ENCODE measurements around the gene TLE3. TPM values are rescaled to one million over a fixed set of nuclear protein-coding genes. Genes with fewer than 3 reads are reported as not detected.

TLE3 gene
- polyA plus RNA-seq, 1 of the 3 experiments (the other 2 are of a cell fraction), result 14.7 TPM

DNA sequence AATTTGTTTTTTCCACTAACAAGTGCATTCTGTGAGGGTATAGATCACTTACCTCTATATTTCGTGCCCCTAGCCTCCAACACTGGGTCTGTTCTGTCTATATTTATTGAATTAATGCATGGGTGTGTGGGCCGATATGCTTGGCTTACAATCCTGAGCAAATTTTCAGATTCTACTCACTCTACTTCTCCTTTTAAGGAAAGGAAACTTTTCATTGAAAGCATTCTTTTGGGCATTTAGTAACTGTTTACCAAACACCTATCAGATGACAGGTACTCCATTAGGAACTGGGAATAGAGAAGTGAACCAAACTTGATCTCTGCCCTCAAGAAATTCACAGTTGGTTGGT lies 60.5 kb downstream of the TLE3 start:
- POLR2A ChIA-PET, result no interaction called here
- CTCF ChIA-PET, result interaction anchor here (0.7 kb wide), 1 partner anchor 129 kb away, joined by 3 read pairs; no protein-coding TSS in a partner anchor
- no peak overlapping the region for H3K27ac ChIP-seq (ENCODE audit: low read depth in 2 of 2, low read length in 1 of 2)
- no peak overlapping the region for H3K4me2 ChIP-seq
- H3K9me2 ChIP-seq, result no peaks in the 10 kb centered on the region
- no peaks in the 10 kb centered on the region for H3K36me3 ChIP-seq (replicated peaks in 1 of 2; ENCODE audit: control insufficient read depth in 1 of 2, insufficient read depth in 2 of 2, low read length in 1 of 2)
- peaks cover 8 to 25% of the 10 kb centered on the region in 2 experiments; a peak in 2 of 4 replicates for H3K4me1 ChIP-seq (ENCODE audit: control insufficient read depth in 1 of 2, insufficient read depth in 2 of 2, low read depth in 1 of 2, low read length in 1 of 2)
- no peaks in the 10 kb centered on the region for H3K9me3 ChIP-seq
- no peak overlapping the region for H3K9ac ChIP-seq
- no peaks in the 10 kb centered on the region for H3K79me2 ChIP-seq (ENCODE audit: insufficient read depth)
- no peak for DNase-seq
- no peak overlapping the region for H2AFZ ChIP-seq (ENCODE audit: low read depth)
- no peaks in the 10 kb centered on the region for H4K20me1 ChIP-seq (ENCODE audit: insufficient read depth)
- TF ChIP-seq TEAD4 (IDR thresholded peaks at IDR 0.05; ENCODE audit: borderline replicate concordance, insufficient read depth), result no peak
- no peak for TF ChIP-seq TAF1 (IDR thresholded peaks at IDR 0.05; ENCODE audit: borderline replicate concordance, low read depth, low read length)
- TF ChIP-seq EZH2phosphoT487 (IDR thresholded peaks at IDR 0.05; ENCODE audit: borderline replicate concordance, low read depth), result no peak
- TF ChIP-seq, protein P1, sequence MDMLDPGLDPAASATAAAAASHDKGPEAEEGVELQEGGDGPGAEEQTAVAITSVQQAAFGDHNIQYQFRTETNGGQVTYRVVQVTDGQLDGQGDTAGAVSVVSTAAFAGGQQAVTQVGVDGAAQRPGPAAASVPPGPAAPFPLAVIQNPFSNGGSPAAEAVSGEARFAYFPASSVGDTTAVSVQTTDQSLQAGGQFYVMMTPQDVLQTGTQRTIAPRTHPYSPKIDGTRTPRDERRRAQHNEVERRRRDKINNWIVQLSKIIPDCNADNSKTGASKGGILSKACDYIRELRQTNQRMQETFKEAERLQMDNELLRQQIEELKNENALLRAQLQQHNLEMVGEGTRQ (IDR thresholded peaks at IDR 0.05; ENCODE audit: borderline replicate concordance, low read depth, low read length), result no peak
- TF ChIP-seq EP300 (IDR thresholded peaks at IDR 0.05; ENCODE audit: borderline replicate concordance in 1 of 2, low read depth in 1 of 2, low read length in 1 of 2), result no peak
- no peak for TF ChIP-seq RXRA (IDR thresholded peaks at IDR 0.05; ENCODE audit: borderline replicate concordance, low read depth)
- no peak for TF ChIP-seq RFX5 (IDR thresholded peaks at IDR 0.05; ENCODE audit: low read length)
- TF ChIP-seq CHD2 (IDR thresholded peaks at IDR 0.05; ENCODE audit: low read length, partially characterized antibody), result no peak
- no peak for TF ChIP-seq FOSL2 (IDR thresholded peaks at IDR 0.05; ENCODE audit: borderline replicate concordance, low read depth)
- TF ChIP-seq, protein P2, sequence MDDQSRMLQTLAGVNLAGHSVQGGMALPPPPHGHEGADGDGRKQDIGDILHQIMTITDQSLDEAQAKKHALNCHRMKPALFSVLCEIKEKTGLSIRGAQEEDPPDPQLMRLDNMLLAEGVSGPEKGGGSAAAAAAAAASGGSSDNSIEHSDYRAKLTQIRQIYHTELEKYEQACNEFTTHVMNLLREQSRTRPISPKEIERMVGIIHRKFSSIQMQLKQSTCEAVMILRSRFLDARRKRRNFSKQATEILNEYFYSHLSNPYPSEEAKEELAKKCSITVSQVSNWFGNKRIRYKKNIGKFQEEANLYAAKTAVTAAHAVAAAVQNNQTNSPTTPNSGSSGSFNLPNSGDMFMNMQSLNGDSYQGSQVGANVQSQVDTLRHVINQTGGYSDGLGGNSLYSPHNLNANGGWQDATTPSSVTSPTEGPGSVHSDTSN (IDR thresholded peaks at IDR 0.05), result no peak
- TF ChIP-seq, protein P3, sequence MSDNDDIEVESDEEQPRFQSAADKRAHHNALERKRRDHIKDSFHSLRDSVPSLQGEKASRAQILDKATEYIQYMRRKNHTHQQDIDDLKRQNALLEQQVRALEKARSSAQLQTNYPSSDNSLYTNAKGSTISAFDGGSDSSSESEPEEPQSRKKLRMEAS (IDR thresholded peaks at IDR 0.05; ENCODE audit: low read depth), result no peak
- TF ChIP-seq, protein P4, sequence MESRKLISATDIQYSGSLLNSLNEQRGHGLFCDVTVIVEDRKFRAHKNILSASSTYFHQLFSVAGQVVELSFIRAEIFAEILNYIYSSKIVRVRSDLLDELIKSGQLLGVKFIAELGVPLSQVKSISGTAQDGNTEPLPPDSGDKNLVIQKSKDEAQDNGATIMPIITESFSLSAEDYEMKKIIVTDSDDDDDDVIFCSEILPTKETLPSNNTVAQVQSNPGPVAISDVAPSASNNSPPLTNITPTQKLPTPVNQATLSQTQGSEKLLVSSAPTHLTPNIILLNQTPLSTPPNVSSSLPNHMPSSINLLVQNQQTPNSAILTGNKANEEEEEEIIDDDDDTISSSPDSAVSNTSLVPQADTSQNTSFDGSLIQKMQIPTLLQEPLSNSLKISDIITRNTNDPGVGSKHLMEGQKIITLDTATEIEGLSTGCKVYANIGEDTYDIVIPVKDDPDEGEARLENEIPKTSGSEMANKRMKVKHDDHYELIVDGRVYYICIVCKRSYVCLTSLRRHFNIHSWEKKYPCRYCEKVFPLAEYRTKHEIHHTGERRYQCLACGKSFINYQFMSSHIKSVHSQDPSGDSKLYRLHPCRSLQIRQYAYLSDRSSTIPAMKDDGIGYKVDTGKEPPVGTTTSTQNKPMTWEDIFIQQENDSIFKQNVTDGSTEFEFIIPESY (IDR thresholded peaks at IDR 0.05; ENCODE audit: borderline replicate concordance, low read depth), result no peak
- TF ChIP-seq, protein P5, sequence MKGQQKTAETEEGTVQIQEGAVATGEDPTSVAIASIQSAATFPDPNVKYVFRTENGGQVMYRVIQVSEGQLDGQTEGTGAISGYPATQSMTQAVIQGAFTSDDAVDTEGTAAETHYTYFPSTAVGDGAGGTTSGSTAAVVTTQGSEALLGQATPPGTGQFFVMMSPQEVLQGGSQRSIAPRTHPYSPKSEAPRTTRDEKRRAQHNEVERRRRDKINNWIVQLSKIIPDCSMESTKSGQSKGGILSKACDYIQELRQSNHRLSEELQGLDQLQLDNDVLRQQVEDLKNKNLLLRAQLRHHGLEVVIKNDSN (IDR thresholded peaks at IDR 0.05; ENCODE audit: borderline replicate concordance, low read depth), result no peak
- TF ChIP-seq GABPA (IDR thresholded peaks at IDR 0.05; ENCODE audit: low read depth), result no peak
- TF ChIP-seq, protein P6, sequence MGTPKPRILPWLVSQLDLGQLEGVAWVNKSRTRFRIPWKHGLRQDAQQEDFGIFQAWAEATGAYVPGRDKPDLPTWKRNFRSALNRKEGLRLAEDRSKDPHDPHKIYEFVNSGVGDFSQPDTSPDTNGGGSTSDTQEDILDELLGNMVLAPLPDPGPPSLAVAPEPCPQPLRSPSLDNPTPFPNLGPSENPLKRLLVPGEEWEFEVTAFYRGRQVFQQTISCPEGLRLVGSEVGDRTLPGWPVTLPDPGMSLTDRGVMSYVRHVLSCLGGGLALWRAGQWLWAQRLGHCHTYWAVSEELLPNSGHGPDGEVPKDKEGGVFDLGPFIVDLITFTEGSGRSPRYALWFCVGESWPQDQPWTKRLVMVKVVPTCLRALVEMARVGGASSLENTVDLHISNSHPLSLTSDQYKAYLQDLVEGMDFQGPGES (IDR thresholded peaks at IDR 0.05; ENCODE audit: low read depth, low read length), result no peak
- TF ChIP-seq, protein P7, sequence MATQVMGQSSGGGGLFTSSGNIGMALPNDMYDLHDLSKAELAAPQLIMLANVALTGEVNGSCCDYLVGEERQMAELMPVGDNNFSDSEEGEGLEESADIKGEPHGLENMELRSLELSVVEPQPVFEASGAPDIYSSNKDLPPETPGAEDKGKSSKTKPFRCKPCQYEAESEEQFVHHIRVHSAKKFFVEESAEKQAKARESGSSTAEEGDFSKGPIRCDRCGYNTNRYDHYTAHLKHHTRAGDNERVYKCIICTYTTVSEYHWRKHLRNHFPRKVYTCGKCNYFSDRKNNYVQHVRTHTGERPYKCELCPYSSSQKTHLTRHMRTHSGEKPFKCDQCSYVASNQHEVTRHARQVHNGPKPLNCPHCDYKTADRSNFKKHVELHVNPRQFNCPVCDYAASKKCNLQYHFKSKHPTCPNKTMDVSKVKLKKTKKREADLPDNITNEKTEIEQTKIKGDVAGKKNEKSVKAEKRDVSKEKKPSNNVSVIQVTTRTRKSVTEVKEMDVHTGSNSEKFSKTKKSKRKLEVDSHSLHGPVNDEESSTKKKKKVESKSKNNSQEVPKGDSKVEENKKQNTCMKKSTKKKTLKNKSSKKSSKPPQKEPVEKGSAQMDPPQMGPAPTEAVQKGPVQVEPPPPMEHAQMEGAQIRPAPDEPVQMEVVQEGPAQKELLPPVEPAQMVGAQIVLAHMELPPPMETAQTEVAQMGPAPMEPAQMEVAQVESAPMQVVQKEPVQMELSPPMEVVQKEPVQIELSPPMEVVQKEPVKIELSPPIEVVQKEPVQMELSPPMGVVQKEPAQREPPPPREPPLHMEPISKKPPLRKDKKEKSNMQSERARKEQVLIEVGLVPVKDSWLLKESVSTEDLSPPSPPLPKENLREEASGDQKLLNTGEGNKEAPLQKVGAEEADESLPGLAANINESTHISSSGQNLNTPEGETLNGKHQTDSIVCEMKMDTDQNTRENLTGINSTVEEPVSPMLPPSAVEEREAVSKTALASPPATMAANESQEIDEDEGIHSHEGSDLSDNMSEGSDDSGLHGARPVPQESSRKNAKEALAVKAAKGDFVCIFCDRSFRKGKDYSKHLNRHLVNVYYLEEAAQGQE (IDR thresholded peaks at IDR 0.05; ENCODE audit: low read depth, low read length), result no peak
- no peak for TF ChIP-seq MXI1 (IDR thresholded peaks at IDR 0.05; ENCODE audit: low read depth, low read length)
- TF ChIP-seq YY1 (IDR thresholded peaks at IDR 0.05; ENCODE audit: low read depth), result no peak
- TF ChIP-seq FOXM1 (IDR thresholded peaks at IDR 0.05; ENCODE audit: low read depth), result no peak
- TF ChIP-seq GATA2 (CRISPR knock-in tag; IDR thresholded peaks at IDR 0.05), result no peak
- no peak overlapping the region for H3K4me3 ChIP-seq (ENCODE audit: low read depth in 2 of 2, low read length in 1 of 2)
- H3F3A ChIP-seq (replicated peaks; ENCODE audit: insufficient read depth), result no peaks in the 10 kb centered on the region
- WGBS (ENCODE audit: low lambda C conversion rate), result 54% methylated on average over 2 of the region's 2 CpGs
- peaks cover 22% of the 10 kb centered on the region for H3K27me3 ChIP-seq (ENCODE audit: insufficient read depth)
